Measurements from ENCODE around the gene LZIC.
"Not testable (repeated sequence)": the region's sequence is repeated elsewhere in the genome, so short reads cannot be mapped to it uniquely, and the experiment has no call there.

The LZIC gene

DNA sequence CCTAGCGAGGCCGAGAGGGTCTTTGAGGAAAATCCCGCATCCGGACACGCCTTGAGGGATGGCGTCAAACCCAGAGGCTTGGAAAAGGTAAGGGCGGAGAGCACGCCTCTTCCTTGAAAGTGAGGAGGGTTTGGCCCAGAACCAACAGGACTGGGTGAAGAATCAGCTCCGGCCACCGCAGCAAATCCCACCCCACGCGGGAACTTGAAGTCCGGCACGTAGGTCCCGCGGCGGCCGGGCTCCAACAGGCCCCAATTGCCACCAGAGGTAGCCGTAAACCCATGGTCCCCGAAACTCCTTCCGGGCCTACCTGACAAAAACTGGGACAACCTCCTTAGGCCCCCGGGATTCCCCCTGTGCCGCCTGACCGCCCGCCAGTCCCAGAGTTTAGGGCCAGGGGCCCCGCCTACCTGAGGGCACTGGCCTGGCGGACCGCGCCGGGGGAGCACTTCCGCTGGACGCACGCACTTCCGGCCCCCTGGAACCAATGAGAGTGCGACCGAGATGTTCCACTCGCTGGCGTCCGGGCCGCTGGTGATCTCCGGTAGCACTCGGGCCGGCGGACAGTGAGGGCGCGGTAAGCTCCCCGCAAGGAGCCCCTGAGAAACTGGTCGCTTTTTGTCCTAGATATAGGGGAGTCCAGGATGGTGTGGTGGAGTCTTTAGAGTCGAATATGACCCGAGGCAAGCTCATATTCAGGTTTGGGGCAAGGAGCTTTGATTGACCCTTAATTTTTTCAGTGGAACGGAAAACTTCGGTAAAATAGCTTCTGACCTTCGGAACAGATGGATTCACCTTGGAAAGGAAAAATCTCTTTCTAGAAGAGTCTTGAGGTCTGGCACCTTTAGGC is at the start of gene LZIC, which contains the start of gene NMNAT1:
LZIC (minus strand) TSS at position 453 of the 850 bp plus-strand sequence. CDS start 6,772 bp downstream, outside the sequence.
NMNAT1 (plus strand) TSS at position 537 of the 850 bp plus-strand sequence. CDS start 28,599 bp downstream, outside the sequence.
- DNase-seq: peak; percentile 99

DNA sequence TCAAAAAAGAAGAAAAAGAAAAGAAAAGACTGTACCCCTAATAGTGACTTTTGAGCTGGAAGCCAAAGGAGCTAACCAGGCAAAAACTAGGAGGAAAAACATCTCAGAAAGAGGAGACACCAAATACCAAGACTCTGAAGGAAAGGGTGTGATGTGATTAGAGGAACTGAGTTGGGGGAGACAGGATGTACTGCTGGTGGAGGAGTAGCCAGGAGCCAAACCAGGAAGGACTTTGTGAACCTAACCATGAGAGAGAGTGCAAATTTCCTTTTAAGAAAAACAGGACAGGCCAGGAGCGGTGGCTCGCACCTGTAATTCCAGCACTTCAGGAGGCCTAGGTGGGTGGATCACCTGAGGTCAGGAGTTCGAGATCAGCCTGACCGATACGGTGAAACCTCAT is 49.7 kb upstream of the LZIC start:
- DNase-seq: no peak

- no peak for DNase-seq
Measured at GRCh38 chr1:9990944-9991343, 47.8 kb upstream of the LZIC start.

DNA sequence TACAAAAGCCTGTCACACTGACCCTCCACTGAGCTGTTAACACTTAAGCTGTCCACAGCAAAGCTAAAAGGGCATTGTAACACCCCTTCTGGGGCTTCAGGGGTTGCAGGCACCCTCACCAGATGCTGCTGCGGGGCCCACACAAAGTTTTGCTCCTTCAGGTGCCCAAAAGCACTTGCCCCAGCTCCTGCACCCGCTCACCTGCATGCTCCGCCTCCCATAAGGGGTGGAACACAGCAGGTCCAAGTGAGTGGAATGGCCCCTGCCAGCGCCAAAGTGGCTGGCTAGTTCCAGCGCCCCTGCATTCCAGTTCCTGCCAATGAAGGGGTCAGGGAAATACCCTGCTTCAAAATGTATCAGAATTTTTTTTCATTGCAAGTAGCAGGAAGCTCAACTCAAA is 46.6 kb upstream of the LZIC start:
- DNase-seq: no peak

DNA sequence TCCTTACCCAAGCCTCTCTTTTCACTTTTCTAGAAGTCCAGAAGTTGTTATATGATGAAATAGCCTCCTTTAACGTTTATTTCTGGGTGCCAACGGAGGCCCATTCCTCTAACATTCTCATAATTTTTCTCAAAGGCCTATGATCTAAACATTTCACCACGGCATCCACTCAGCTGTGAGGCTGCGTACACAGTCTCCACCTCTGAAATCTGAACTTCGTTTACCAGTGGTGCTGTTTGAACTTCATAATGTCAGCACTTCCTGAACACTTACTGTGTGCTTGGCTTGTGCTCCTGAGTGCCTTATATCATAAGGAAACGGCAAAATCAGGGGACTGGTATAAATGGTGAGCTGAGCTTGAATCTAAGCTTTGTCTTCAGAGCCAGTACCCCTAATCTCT is 41.8 kb upstream of the LZIC start:
- peak; percentile 49 for DNase-seq

DNA sequence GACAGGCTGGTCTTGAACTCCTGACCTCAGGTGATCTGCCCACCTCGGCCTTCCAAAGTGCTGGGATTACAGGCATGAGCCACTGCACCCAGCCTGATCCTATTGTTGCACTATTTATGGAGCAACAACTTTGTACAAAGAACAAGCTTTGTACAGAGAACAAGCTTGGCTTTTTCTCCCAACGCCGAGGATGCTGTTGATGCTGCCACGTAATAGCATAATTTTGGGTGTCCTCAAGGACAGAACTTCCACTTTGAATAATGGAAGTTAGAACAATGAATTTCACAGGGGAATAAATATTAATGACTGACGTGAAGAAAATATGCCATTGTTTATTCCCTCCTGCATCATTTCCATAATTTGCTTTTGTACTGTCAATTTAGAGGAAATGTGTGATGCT is 41.1 kb upstream of the LZIC start:
- no peak for DNase-seq

GRCh38 chr1:9960706-9961562 is 17.7 kb upstream of the LZIC start:
- DNase-seq: peak; percentile 96

DNA sequence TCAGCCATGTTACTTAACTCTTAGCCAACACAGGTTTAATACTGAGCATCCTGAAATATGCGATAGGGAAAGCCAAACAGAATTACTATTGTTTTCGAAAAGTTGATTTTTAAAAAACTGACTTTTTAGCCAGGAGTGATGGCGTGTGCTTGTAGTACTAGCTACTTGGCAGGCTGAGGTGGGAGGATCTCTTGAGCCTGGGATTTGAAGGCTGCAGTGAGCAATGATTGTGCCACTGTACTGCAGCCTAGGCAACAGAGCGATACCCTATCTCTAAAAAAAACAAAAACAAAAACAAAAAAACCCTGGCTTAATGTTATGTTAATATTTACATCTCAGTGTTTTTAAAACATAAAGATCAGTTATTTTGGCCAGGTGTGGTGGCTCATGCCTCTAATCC is 16.8 kb upstream of the LZIC start:
- no peak for DNase-seq

GRCh38 chr1:9957726-9958125 is 14.5 kb upstream of the LZIC start:
- DNase-seq: no peak

GRCh38 chr1:9946315-9946714 is 3.1 kb upstream of the LZIC start:
- DNase-seq: no peak

DNA sequence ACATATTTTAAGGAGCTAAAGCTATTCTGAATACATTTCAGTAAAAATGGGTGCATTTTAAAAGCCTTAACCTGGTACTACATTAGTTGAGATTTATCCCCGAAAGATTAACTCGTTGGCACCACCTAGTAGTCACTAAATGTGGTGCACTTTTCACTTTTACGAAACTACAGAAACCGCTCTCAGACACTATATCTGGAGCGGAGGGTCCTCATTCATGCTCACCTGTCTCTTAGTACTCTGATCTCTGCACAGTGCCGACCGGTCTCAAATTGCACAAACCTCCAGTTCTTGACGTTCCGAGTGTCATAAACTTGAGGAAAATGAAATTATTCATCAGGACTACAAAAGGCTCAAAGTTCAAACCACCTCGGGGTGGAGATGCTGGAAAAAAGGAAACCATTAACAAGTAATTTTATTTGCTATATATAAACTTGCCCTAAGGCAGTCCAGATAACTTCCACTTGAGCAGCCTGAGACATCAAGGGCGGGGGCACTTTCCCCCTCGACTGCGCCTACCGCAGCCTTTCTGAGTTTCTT is 722 bp downstream of the LZIC start:
- peak; percentile 65 for DNase-seq

DNA sequence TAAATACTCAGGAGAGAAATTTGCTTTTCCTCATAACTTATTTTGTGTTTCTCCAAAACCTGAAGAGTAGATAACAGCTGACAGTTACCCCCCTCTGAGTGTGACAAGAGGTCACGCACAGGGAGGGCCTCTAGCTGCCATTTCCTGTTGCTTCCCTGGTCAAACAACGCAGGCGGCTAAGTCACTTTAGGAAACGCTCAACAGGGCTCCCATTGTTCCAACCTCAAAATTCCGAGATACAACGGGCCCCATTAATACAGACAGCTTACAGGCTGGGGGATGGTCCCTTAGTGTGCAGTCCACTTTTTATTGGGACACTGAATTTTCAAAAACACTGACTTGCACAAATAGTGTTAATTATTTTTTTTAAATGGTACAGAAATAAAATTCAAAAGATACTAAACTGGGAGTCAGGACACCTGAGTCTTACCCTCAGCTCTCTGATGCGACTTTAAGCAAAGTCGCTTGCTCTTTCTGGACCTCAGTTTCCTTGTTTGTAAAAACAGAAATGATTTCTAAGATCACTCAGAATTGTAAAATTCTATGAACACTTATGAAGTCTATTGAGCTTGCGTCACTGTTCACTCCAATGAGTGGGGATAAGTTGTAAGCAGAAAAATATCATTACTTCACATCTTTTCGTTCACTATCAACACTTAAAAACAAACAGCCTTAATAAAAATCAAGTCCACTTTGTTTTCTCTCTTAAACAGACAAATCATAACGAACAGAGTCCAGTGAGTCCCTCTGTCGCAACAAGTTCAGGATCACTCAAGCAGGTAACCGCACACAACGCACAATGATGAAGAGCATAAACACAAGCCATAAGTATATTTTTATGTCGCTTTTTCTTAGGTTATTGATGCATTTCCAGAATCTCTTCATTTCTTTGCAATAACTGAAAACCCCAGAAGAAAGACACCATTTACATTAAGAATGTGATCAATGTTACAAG is 13.5 kb downstream of the LZIC start:
- DNase-seq: peak; percentile 63

- no peak for DNase-seq
Measured at GRCh38 chr1:9927259-9927658, 15.9 kb downstream of the LZIC start.

DNA sequence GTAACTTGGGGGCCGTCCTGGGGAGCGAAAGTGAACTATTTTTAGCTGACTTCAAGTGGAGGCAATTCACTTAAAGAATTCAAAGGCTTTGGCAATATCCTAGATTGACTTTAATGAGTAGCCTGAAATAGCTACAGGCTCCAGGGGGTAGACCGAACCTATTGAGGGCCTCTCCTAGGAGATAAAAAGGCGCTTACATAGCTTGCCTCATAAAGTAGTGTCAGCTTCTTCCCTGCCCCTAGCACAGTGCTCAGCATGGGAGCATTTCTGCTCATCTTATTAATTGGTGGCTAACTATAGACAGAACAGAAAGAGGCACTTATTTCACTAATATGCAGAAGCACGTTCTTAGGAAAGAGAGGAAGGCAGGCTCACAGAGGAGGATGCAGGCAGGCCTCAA is 20.8 kb downstream of the LZIC start:
- no peak for DNase-seq

DNA sequence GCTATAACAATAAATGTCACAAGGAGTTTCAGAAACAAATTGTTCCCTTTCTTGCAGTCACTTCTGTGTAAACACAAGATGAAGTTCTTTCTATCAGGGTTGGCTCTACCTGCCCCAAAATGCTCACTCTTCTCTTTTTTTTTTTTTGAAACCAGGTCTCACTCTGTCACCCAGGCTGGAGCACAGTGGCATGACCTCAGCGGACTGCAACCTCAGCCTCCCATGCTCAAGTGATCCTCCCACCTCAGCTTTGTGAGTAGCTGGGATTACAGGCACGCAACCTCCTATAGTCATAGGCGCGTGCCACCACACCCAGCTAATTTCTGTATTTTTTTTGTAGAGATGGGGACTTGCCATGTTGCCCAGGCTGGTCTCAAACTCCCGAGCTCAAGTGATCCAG is 22.6 kb downstream of the LZIC start:
- DNase-seq: no peak

DNA sequence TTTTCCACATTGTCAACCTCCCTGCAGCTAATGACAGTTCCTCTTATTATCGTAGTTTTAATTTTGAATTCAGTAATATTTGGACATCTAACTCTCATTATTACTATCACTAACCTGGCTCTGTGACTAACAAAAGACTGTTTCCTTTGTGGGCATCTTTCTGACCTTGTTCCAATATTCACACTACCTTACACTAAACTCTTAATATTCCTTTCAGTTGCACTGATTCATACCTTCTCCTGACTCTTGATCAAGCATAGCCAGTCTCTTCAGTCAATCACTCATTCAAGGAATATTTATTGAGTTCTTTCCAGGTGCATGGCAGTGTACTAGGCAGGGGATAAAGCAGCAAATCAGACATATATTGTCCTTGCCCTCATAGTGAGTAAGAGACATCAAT is 25.3 kb downstream of the LZIC start:
- DNase-seq: no peak

DNA sequence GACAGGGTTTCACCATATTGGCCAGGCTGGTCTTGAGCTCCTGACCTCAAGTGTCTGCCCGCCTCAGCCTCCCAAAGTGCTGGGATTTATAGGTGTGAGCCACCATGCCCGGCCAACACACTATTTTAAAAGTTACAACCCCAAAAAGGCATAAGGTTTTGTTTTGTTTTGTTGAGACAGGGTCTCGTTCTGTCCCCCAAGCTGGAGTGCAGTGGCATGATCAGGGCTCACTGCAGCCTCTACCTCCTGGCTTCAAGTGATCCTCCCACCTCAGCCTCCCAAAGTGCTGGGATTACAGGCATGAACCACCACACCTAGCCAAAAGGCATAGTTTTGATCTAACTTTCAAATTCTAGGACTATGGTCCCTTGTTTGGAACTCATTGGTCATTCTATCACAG is 25.7 kb downstream of the LZIC start:
- DNase-seq: not testable (repeated sequence)

GRCh38 chr1:9916452-9916851 is 26.7 kb downstream of the LZIC start:
- DNase-seq: no peak

DNA sequence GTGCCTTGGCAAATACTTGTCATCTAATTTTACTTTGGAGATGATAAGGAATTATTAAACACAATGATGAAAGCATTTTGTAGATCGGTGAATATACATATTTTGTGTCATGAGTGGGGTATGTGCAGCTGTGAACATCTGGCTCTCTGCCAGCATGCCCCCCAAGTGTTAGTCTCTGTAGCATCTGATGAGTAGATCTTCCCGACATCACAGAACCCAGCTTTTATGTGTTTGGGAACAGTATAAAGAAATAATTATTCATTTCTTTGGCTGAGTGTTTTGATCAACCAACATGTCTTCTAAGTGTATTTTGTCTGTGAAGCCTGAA is 28.6 kb downstream of the LZIC start:
- no peak for DNase-seq

DNA sequence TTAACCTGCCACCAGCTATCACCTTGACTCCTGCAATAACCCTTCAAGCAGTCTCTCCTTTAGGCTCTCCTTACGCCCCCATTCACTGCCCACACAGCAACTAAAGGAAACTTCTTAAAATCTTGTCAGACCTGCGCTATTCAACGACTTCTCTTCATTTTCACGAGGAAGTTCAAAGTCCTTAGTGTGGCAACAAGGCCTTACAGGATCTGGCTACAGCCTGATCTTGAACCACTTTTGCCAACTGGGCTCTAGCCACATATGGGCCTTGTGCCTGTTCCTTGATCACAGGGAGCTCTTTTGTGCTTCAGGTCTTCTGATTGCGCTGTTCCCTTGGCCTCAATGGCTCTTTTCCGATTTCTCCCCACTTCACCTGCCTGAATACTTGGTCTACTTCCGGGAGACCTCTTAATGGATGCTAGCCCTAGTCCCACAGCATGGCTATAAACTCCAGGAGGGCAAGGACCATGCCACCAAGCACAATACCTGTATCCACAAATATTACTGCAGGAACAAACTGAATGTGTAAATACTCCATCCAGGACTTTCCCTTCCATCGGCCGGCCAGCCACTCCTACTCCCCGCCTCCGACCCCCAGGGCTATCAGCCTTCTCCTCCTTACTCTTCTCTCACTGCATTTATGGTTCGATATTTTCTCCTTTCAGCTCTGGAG is 30.8 kb downstream of the LZIC start:
- DNase-seq: no peak

GRCh38 chr1:9910423-9911178 is 32.6 kb downstream of the LZIC start:
- peak; percentile 100 for DNase-seq

Data from NCI-H510A (cell line).